ENCODE data around the gene CDK18.

The CDK18 gene

GRCh38 chr1:205523891-205524793 lies 19.7 kb downstream of the CDK18 start:
- peak; percentile 63 for DNase-seq (ENCODE audit: low spot score)

GRCh38 chr1:205524794-205525101 lies 20.3 kb downstream of the CDK18 start:
- DNase-seq (ENCODE audit: low spot score) = no peak

GRCh38 chr1:205525495-205526285 lies 21.2 kb downstream of the CDK18 start:
- DNase-seq (ENCODE audit: low spot score) = no peak

- no peak for DNase-seq (ENCODE audit: low spot score)
These were observed 22.0 kb downstream of the CDK18 start for GRCh38 chr1:205526431-205526830.

GRCh38 chr1:205527931-205528330 lies 23.5 kb downstream of the CDK18 start:
- DNase-seq (ENCODE audit: low spot score) = no peak

GRCh38 chr1:205528446-205528886 lies 24.0 kb downstream of the CDK18 start:
- DNase-seq (ENCODE audit: low spot score) = no peak

- DNase-seq (ENCODE audit: low spot score) = peak; percentile 63
These were observed 24.7 kb downstream of the CDK18 start for GRCh38 chr1:205528887-205529825.

GRCh38 chr1:205530116-205530515 lies 25.6 kb downstream of the CDK18 start:
- DNase-seq (ENCODE audit: low spot score) = no peak

GRCh38 chr1:205531191-205532025 lies 26.9 kb downstream of the CDK18 start:
- no peak for DNase-seq (ENCODE audit: low spot score)

GRCh38 chr1:205532026-205532898 lies 27.8 kb downstream of the CDK18 start:
- DNase-seq (ENCODE audit: low spot score) = no peak

- DNase-seq (ENCODE audit: low spot score) = no peak
These were observed 28.7 kb downstream of the CDK18 start for GRCh38 chr1:205532996-205533735.

- no peak for DNase-seq (ENCODE audit: low spot score)
These were observed 29.4 kb downstream of the CDK18 start for GRCh38 chr1:205533748-205534443.

- DNase-seq (ENCODE audit: low spot score) = no peak
These were observed 30.0 kb downstream of the CDK18 start for GRCh38 chr1:205534444-205534985.

GRCh38 chr1:205535096-205535495 lies 30.6 kb downstream of the CDK18 start:
- DNase-seq (ENCODE audit: low spot score) = no peak

GRCh38 chr1:205535866-205536758 lies 31.6 kb downstream of the CDK18 start:
- DNase-seq (ENCODE audit: low spot score) = no peak

GRCh38 chr1:205536759-205537361 lies 32.4 kb downstream of the CDK18 start:
- peak; percentile 25 for DNase-seq (ENCODE audit: low spot score)
